ENCODE measurements around the gene CREM.
A peak's percentile ranks its signal among the peaks of the same experiment; 100 is the strongest.
"Not testable (repeated sequence)": the region's sequence is repeated elsewhere in the genome, so short reads cannot be mapped to it uniquely, and the experiment has no call there.

The CREM gene

GRCh38 chr10:35126530-35127288, at the start of gene CREM:
TSS of gene CREM (plus strand) at chr10:35126846. CDS start at chr10:35137836, 10,990 bp downstream.
- peak; percentile 96 for DNase-seq

- no peak for DNase-seq
Observed at GRCh38 chr10:35079265-35079664, 47.4 kb upstream of the CREM start.

- no peak for DNase-seq
Observed at GRCh38 chr10:35079763-35080162, 46.9 kb upstream of the CREM start.

GRCh38 chr10:35080261-35080660, 46.4 kb upstream of the CREM start:
- DNase-seq, result not testable (repeated sequence)

GRCh38 chr10:35083242-35083641, 43.4 kb upstream of the CREM start:
- DNase-seq, result no peak

- DNase-seq, result peak; percentile 14
Observed at GRCh38 chr10:35089611-35090161, 37.0 kb upstream of the CREM start.

GRCh38 chr10:35090162-35090954, 36.3 kb upstream of the CREM start, which contains the start of gene CUL2:
TSS of gene CUL2 (minus strand) at chr10:35090341. CDS start at chr10:35071317, 19,024 bp downstream.
- DNase-seq, result peak; percentile 88

- DNase-seq, result no peak
Observed at GRCh38 chr10:35091994-35092790, 34.5 kb upstream of the CREM start.

- DNase-seq, result peak; percentile 2
Observed at GRCh38 chr10:35092851-35093250, 33.8 kb upstream of the CREM start.

- no peak for DNase-seq
Observed at GRCh38 chr10:35096312-35096711, 30.3 kb upstream of the CREM start.

- no peak for DNase-seq
Observed at GRCh38 chr10:35097510-35097909, 29.1 kb upstream of the CREM start.

GRCh38 chr10:35103882-35104281, 22.8 kb upstream of the CREM start:
- no peak for DNase-seq

- no peak for DNase-seq
Observed at GRCh38 chr10:35112571-35112970, 14.1 kb upstream of the CREM start.

- no peak for DNase-seq
Observed at GRCh38 chr10:35119378-35119777, 7.3 kb upstream of the CREM start.

GRCh38 chr10:35124540-35124939, 2.1 kb upstream of the CREM start:
- no peak for DNase-seq

- no peak for DNase-seq
Observed at GRCh38 chr10:35126062-35126529, 550 bp upstream of the CREM start.

- peak; percentile 54 for DNase-seq
Observed at GRCh38 chr10:35127289-35127891, 744 bp downstream of the CREM start.

- DNase-seq, result no peak
Observed at GRCh38 chr10:35129185-35129674, 2.6 kb downstream of the CREM start.

GRCh38 chr10:35130663-35131062, 4.0 kb downstream of the CREM start:
- no peak for DNase-seq

GRCh38 chr10:35132727-35133126, 6.1 kb downstream of the CREM start:
- DNase-seq, result no peak

GRCh38 chr10:35133586-35133985, 6.9 kb downstream of the CREM start:
- no peak for DNase-seq

- no peak for DNase-seq
Observed at GRCh38 chr10:35135861-35136260, 9.2 kb downstream of the CREM start.
